Esophagus muscularis mucosa (tissue), 4 donors: Measurements from ENCODE around the gene LHX3.

Experiments used
- EP300 ChIP-seq: sonication (generic); formaldehyde crosslinking; IDR thresholded peaks from one replicate; pipeline ENCODE4 v1.6.1; 2017; ENCODE audit warnings: antibody characterized with exemption
- POLR2A ChIP-seq: fragments of 450-650 bp; IDR thresholded peaks from one replicate; pipeline ENCODE4 v1.6.1; 2017; ENCODE audit warnings: antibody characterized with exemption, moderate library complexity, mild to moderate bottlenecking, low read depth
- POLR2AphosphoS5 ChIP-seq, 2 donors: sonication (generic); formaldehyde crosslinking; IDR thresholded peaks; one replicate each; pipeline ENCODE4 v1.6.1; 2017; ENCODE audit warnings: antibody characterized with exemption in 2 of 2
- TF ChIP-seq, protein P1 (sequence below), 3 experiments: fragments of 200-600 bp in 2 of 3; fragments of 450-650 bp in 1 of 3; sonication (generic) in 2 of 3; IDR thresholded peaks; one replicate each; pipeline ENCODE4 v1.5.1; 2017 to 2019; ENCODE audit warnings: antibody characterized with exemption in 3 of 3, mild to moderate bottlenecking in 2 of 3, moderate library complexity in 1 of 3

- TF ChIP-seq, protein P1, sequence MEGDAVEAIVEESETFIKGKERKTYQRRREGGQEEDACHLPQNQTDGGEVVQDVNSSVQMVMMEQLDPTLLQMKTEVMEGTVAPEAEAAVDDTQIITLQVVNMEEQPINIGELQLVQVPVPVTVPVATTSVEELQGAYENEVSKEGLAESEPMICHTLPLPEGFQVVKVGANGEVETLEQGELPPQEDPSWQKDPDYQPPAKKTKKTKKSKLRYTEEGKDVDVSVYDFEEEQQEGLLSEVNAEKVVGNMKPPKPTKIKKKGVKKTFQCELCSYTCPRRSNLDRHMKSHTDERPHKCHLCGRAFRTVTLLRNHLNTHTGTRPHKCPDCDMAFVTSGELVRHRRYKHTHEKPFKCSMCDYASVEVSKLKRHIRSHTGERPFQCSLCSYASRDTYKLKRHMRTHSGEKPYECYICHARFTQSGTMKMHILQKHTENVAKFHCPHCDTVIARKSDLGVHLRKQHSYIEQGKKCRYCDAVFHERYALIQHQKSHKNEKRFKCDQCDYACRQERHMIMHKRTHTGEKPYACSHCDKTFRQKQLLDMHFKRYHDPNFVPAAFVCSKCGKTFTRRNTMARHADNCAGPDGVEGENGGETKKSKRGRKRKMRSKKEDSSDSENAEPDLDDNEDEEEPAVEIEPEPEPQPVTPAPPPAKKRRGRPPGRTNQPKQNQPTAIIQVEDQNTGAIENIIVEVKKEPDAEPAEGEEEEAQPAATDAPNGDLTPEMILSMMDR (IDR thresholded peaks at IDR 0.05) = no peak
- TF ChIP-seq EP300 (no peak), POLR2AphosphoS5 (IDR thresholded peaks at IDR 0.05) (no peak), POLR2A (no peak)
These were observed 3.8 kb downstream of the LHX3 start for GRCh38 chr9:136201174-136201573.
